RWPE2 (cell line): ENCODE data around the gene GSTA2.
"Not testable (repeated sequence)": the region's sequence is repeated elsewhere in the genome, so short reads cannot be mapped to it uniquely, and the experiment has no call there.

ENCODE experiments used
- ATAC-seq: fragments of 200-7000 bp; cut with Tn5 transposase; 3 replicates; pipeline ENCODE4 v1.9.1; 2021; ENCODE audit warnings: low read depth
- DNase-seq: peaks from one replicate; pipeline ENCODE4 v3.0.0-alpha.2; 2020; ENCODE audit warnings: low spot score
- H3K27ac ChIP-seq: fragments of 450-650 bp; 2 replicates; pipeline ENCODE4 v1.5.1; 2017; ENCODE audit warnings: mild to moderate bottlenecking; ENCODE audit not compliant: poor library complexity, severe bottlenecking
- H3K27me3 ChIP-seq: fragments of 250-450 bp; sonication (Bioruptor Pico); 2 replicates; pipeline ENCODE4 v1.5.1; 2021; ENCODE audit warnings: mild to moderate bottlenecking, moderate library complexity; ENCODE audit not compliant: insufficient read depth, poor library complexity, severe bottlenecking
- H3K36me3 ChIP-seq: fragments of 250-450 bp; sonication (Bioruptor Pico); 2 replicates; pipeline ENCODE4 v1.5.1; 2020; ENCODE audit warnings: low read depth, mild to moderate bottlenecking, moderate library complexity
- H3K4me1 ChIP-seq: fragments of 250-450 bp; sonication (Bioruptor Pico); 2 replicates; pipeline ENCODE4 v1.5.1; 2021; ENCODE audit warnings: mild to moderate bottlenecking, moderate library complexity; ENCODE audit not compliant: insufficient read depth, poor library complexity, severe bottlenecking
- H3K4me3 ChIP-seq: fragments of 250-450 bp; sonication (Bioruptor Pico); 2 replicates; pipeline ENCODE4 v1.5.1; 2021; ENCODE audit warnings: mild to moderate bottlenecking, moderate library complexity; ENCODE audit not compliant: severe bottlenecking
- H3K9me3 ChIP-seq: fragments of 250-450 bp; sonication (Bioruptor Pico); 2 replicates; pipeline ENCODE4 v1.5.1; 2021; ENCODE audit warnings: mild to moderate bottlenecking, moderate library complexity; ENCODE audit not compliant: severe bottlenecking
- TF ChIP-seq, protein P1 (sequence below): fragments of 450-650 bp; IDR thresholded peaks from one replicate; pipeline ENCODE4 v1.5.1; 2017; ENCODE audit warnings: mild to moderate bottlenecking, moderate library complexity; ENCODE audit not compliant: poor library complexity, severe bottlenecking

The GSTA2 gene

DNA sequence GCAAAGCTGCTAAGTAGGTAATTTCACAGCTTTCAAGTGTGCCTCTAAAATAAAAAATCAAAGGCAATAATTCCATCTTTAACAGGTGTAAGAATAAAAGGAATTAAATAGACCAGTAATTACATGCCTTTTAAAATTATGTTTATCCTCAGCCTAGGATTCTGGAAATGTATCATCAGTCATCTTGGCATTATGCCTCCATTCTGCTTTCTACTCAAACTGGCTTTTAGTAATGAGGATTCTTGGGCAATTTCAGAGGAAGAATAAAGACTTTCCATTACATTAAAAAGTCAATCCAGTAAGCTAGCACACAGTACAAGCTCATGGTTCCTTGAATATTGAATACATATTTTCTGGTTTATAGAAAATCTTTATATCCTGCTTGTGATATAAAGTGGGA is 44.7 kb downstream of the GSTA2 start:
- Histone ChIP-seq H3K4me3 (no peak overlapping the region), H3K27ac (no peak overlapping the region), H3K27me3 (no peaks in the 10 kb centered on the region), H3K4me1 (no peaks in the 10 kb centered on the region), H3K9me3 (no peaks in the 10 kb centered on the region), H3K36me3 (no peaks in the 10 kb centered on the region)
- ATAC-seq: no peak
- TF ChIP-seq, protein P1, sequence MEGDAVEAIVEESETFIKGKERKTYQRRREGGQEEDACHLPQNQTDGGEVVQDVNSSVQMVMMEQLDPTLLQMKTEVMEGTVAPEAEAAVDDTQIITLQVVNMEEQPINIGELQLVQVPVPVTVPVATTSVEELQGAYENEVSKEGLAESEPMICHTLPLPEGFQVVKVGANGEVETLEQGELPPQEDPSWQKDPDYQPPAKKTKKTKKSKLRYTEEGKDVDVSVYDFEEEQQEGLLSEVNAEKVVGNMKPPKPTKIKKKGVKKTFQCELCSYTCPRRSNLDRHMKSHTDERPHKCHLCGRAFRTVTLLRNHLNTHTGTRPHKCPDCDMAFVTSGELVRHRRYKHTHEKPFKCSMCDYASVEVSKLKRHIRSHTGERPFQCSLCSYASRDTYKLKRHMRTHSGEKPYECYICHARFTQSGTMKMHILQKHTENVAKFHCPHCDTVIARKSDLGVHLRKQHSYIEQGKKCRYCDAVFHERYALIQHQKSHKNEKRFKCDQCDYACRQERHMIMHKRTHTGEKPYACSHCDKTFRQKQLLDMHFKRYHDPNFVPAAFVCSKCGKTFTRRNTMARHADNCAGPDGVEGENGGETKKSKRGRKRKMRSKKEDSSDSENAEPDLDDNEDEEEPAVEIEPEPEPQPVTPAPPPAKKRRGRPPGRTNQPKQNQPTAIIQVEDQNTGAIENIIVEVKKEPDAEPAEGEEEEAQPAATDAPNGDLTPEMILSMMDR: no peak
- no peak for DNase-seq

DNA sequence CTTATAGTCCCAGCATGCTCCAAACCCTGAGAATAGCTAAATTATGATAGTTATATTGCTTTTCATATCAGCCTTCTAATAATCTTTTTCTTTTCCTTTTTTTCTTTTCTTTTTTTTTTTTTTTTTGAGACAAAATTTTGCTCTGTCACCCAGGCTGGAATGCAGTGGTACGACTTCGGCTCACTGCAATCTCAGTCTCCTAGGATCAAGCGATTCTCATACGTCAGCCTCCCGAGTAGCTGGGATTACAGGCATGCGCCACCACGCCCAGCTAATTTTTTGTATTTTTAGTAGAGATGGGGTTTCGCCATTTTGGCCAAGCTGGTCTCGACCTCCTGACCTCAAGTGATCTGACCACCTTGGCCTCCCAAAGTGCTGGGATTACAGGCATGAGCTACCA is 48.5 kb downstream of the GSTA2 start:
- ATAC-seq, H3K27me3 ChIP-seq, H3K9me3 ChIP-seq, DNase-seq, H3K36me3 ChIP-seq, H3K4me1 ChIP-seq, H3K4me3 ChIP-seq, H3K27ac ChIP-seq: not testable (repeated sequence)

DNA sequence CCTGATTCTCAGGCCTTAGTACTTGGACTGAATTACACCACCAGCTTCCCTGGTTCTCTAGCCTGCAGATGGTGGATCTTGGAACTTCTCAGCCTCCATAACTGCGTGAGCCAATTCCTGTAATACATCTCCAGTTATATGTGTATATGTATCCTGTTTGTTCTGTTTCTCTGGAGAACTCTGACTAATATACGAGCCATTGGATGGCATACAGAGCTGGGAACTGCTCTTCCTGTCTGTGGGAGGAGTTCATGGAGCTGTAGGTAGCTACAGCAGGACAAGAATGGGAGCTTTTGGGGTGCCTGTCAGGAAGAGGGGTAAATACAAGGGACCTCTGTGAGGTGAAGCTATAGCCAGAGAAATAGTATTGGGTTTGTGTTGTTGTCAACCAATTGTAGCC is 51.1 kb downstream of the GSTA2 start:
- Histone ChIP-seq H3K4me3 (no peak overlapping the region), H3K27ac (no peak overlapping the region), H3K9me3 (no peaks in the 10 kb centered on the region), H3K27me3 (no peaks in the 10 kb centered on the region), H3K36me3 (no peaks in the 10 kb centered on the region), H3K4me1 (no peaks in the 10 kb centered on the region)
- TF ChIP-seq, protein P1: no peak
- peak; percentile 53; the same call in 1 of the 3 replicates for ATAC-seq
- DNase-seq: no peak

DNA sequence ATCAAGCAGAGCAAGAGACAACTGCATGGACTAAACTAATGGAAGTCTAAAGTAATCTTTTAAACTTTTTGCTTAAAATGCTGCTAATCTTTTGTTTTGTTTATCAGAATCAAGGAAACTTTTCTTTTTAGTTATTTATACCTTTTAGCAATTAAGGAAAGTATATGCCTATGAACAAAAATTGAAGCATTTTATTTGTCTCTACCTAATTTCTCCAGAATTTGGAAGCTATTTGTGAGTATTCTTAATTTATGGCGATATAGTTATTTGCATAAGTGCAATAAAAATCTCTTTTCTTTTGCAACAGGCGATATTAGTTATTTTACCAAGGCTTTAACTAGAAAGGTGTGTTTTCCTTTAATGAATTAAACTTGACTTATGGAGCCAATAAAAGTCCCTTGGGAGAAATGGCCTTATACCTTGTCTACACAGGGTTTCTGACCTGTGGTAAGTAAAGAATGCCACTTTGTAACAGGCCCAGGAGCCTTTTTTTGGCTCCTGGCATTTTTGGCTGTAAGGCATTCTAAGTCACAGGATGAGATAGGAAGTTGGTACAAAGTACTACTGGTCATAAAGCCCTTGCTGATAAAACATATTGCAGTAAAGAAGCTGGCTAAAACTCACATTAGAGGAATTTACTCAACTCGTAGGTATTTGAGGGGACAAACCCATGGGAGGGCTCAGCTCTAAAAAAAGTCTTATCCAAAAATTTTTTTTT is 55.2 kb downstream of the GSTA2 start:
- DNase-seq (no peak), ATAC-seq (no peak)
- TF ChIP-seq, protein P1: no peak
- Histone ChIP-seq H3K36me3 (no peaks in the 10 kb centered on the region), H3K27ac (no peak overlapping the region), H3K9me3 (no peaks in the 10 kb centered on the region), H3K4me1 (no peaks in the 10 kb centered on the region), H3K27me3 (no peaks in the 10 kb centered on the region), H3K4me3 (no peak overlapping the region)

DNA sequence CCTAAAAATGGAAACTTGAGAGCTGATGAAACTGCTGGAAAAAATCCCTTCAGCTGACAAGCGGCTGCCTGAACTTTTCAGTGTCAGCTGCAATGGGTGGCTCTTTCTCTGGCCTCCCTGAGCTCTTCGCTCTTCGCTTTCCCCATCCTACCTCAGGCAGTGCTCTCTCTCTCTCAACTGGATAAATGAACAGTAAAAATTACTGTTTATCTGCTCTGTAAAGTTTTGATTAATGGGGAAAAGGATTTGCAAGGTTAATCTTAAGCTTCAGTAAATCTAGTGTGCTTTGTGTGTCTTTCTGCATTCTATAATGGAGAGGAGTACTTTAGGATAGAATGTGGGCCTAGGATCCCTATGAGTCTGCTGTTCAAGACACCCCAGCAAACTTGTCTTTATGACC is 57.3 kb downstream of the GSTA2 start:
- TF ChIP-seq, protein P1: no peak
- ATAC-seq (no peak), DNase-seq (no peak)
- H3K9me3 ChIP-seq: no peaks in the 10 kb centered on the region
- H3K27ac ChIP-seq: no peak overlapping the region
- H3K36me3 ChIP-seq: no peaks in the 10 kb centered on the region
- no peaks in the 10 kb centered on the region for H3K4me1 ChIP-seq
- no peaks in the 10 kb centered on the region for H3K27me3 ChIP-seq
- H3K4me3 ChIP-seq: no peak overlapping the region

DNA sequence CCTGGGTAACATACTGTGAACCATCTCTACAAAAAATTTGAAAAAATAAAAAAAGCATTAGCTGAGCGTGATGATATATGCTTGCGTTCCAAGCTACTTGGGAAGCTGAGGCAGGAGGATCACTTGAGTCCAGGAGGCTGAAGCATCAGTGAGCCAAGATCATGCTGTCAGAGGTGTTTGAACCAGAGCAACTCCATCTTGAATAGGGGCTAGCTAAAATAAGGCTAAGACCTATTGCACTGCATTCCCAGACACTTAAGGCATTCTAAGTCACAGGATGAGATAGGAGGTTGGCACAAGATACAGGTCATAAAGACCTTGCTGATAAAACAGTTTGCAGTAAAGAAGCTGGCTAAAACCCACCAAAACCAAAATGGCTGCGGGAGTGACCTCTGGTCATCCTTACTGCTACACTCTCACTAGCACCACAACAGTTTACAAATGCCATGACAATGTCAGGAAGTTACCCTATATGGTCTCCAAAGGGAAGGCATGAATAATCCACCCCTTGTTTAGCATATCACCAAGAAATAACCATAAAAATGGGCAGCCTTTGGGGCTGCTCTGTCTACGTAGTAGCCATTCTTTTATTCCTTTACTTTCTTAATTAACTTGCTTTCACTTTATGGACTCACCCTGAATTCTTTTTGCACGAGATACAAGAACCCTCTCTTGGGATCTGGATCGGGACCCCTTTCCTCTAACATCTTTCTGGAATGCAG is 58.3 kb downstream of the GSTA2 start:
- H3K27ac ChIP-seq, ATAC-seq, H3K27me3 ChIP-seq, H3K9me3 ChIP-seq, H3K36me3 ChIP-seq, H3K4me1 ChIP-seq, DNase-seq, H3K4me3 ChIP-seq: not testable (repeated sequence)
